ENCODE results near the gene PURA.

PURA gene

DNA sequence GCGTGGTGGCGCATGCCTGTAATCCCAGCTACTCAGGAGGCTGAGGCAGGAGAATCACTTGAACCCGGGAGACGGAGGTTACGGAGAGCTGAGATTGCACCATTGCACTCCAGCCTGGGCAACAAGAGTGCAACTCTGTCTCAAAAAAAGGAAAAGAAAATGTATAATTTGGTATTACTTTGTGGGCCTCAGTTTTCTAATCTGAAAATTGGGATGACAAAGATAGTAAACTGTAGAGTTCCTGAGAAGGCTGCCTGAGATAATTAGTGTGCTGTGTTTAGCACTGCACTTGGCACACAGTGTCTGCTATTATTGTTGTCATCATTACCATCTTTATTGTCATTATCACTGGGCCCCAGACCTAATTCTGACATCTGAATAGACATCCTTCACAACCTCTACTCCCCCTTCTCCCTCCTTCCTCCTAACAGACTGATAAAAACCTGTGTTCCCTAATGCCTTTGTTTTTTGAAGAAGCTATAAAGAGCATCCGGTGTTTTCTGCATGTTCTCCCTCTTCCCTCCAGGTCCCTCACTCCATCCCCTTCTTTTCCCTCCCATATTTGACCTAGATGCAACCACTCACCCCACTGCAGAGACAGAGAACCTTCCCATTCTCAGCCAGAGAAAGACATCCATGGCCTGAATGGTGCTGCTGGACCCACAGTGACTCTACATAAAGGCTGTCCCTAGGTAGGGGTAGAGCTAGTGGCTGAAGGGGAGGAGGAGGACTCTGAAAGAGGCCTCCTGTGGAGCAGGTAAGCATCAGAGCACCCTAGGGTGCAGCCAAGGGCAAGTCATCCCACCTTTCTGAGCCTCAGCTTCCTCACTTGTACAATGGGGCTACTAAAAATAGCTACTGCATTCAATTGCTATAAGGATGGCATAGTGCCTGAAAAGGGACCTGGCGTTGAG, 45.4 kb downstream of the PURA start:
- no peak for DNase-seq (ENCODE audit: low read depth in 2 of 2)

DNA sequence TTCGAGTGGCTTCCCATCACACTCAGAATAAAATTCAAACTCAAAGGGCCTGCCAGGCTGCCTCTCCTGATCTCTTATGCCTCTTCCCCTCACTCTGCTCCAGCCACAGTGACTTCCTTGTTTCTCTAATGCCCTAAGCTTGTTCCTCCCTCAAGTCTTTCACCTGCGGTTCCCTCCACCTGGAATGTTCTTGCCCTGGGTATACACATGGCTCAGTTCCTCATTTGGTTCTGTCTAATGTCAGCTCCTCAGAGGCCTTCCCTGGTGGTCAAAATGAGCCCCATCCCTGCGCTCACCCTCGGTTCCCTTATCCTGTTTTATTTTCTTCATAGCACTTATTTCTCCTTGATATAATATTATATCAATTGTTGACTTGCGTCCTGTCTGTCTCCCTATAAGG, 48.4 kb downstream of the PURA start:
- no peak for DNase-seq (ENCODE audit: low read depth in 2 of 2)

- DNase-seq (ENCODE audit: low read depth in 2 of 2), result no peak
Observed at GRCh38 chr5:140162781-140163180, 48.9 kb downstream of the PURA start.

DNA sequence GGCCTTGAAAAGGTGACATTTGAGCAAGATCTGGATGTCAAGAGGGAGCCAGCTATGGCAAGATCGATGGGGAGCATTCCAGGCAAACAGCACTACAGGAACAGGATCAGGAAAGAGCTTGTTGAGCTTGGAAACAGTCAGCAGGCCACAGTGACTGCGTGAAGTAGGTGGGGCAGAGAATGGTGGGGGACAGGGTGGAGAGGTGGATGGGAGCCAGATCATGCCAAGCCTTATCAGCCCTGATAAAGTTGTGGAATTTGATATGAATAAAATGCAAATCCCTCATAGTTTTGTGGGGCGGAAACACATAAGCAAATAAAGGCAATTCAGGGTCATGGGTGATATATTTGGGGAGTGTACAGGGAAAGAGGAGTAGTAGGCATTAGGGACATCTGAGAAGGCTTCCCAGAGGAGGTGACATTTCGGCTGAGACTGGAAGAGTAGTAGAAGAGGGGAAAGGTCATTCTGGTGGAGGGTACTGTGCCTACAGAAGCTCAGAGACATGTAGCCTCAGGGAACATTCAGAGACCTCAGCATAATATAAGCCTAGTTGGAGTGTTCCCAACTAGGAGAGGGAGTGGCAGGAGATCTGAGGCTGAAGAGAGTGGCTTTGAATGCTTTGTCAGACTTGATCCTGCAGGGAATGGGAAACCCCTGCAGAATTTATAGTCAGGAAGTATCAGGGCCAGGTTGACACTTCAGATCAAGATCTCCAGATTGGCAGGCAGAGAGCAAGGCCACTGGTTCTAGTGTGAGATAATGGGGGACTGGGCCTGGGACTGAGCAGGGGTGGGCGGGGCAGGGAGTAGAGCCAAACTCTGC, 51.4 kb downstream of the PURA start:
- DNase-seq (ENCODE audit: low read depth in 2 of 2), result no peak

GRCh38 chr5:140165923-140166270, 52.0 kb downstream of the PURA start:
- no peak for DNase-seq (ENCODE audit: low read depth in 2 of 2)

DNA sequence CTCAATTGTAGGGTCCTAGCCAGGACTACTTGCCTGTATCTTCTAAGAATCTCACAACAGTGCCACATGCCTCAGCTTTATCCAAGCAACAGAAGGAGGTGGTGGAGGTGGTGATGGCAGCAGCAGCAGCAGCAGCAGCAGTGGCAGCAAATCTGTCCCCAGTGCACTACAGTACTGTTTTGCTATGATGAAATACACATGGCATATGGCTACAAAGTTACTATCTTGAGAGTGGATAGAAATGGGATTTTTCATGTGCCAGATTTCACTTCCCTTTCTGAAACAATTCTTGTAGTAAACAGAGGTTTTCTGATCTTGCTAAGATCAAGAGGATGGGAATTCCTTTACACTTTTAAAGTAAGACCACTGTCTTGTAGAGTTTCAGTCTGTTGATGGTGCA, 53.0 kb downstream of the PURA start:
- DNase-seq (ENCODE audit: low read depth in 2 of 2), result no peak

GRCh38 chr5:140168371-140168770, 54.5 kb downstream of the PURA start:
- no peak for DNase-seq (ENCODE audit: low read depth in 2 of 2)

- DNase-seq (ENCODE audit: low read depth in 2 of 2), result no peak
Observed at GRCh38 chr5:140169410-140169809, 55.5 kb downstream of the PURA start.

DNA sequence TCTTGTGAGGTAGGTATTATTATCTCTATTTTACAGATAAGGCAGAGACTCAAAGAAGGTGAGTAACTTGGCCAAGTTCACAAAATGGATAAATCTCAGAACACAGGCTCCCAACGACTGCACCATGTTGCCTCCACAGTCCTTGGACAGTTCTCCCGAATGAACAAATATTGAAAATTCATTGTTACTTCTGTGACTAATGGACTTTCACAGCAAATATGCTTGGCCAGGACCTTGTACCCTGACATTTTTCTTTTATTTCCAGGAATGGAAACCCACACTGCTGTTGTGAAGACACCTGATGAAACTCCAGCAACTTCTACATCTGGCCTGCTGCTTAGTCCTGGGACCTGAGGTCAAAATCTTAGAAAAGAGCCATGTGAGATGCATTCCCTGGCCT, 58.6 kb downstream of the PURA start:
- no peak for DNase-seq (ENCODE audit: low read depth in 2 of 2)

DNA sequence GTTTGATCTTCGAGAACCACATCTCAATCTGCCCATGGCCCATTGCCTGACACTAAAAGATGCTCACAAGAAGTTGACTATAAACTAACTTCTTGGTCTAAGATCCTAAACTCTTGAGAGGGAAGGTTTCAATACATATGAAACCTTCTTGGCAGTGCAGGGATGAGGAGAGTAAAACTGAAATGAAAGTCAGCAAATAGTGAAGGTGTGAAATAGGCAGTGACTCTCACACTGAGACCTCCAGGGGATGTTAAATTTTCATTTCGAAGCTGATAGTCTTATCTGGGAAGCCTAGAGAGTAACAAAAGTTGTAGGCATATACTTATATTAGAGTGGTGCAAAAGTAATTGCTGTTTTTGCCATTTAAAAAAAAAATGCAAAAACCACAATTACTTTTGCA, 60.1 kb downstream of the PURA start:
- no peak for DNase-seq (ENCODE audit: low read depth in 2 of 2)

GRCh38 chr5:140174465-140175366, 60.8 kb downstream of the PURA start, which contains the start of gene CYSTM1:
Gene CYSTM1, plus strand, starts transcription at chr5:140175188. Its CDS starts 19,278 bp downstream, at chr5:140194466.
- peak; percentile 71 to 73 for DNase-seq (ENCODE audit: low read depth in 2 of 2)
